H1 (cell line): ENCODE measurements around the gene SEMA3E.

ENCODE experiments used
- JUN ChIP-seq: IDR thresholded peaks from 2 replicates; pipeline ENCODE4 v1.6.1; 2011; ENCODE audit warnings: low read depth, mild to moderate bottlenecking, improper control_type of control experiment, low read length
- POLR2A ChIP-seq, 2 experiments: IDR thresholded peaks; 1 replicate in 1 of 2; 2 replicates in 1 of 2; pipeline ENCODE4 v1.6.1; 2011; ENCODE audit warnings: low read depth in 2 of 2, low read length in 2 of 2, mild to moderate bottlenecking in 2 of 2; ENCODE audit errors: control extremely low read depth in 1 of 2
- RBBP5 ChIP-seq: IDR thresholded peaks from 2 replicates; pipeline ENCODE4 v1.7.1; 2012; ENCODE audit warnings: low read depth, mild to moderate bottlenecking, inconsistent platforms, low read length, moderate library complexity, borderline replicate concordance
- YY1 ChIP-seq: IDR thresholded peaks from 2 replicates; pipeline ENCODE4 v1.6.1; 2011; ENCODE audit warnings: low read depth, mild to moderate bottlenecking, low read length
- ZNF274 ChIP-seq: IDR thresholded peaks from 2 replicates; pipeline ENCODE4 v1.7.0; 2012; ENCODE audit warnings: low read length, borderline replicate concordance; ENCODE audit errors: extremely low read depth
- TF ChIP-seq, protein P1 (sequence below), 3 experiments: IDR thresholded peaks; 1 replicate in 2 of 3; 2 replicates in 1 of 3; pipeline versions ENCODE4 v1.5.1 to v1.6.1; 2011; ENCODE audit warnings: low read length in 3 of 3, mild to moderate bottlenecking in 3 of 3, inconsistent platforms in 2 of 3, low read depth in 1 of 3, moderate library complexity in 1 of 3; ENCODE audit not compliant: insufficient read depth in 1 of 3; ENCODE audit errors: control extremely low read depth in 1 of 3

DNA sequence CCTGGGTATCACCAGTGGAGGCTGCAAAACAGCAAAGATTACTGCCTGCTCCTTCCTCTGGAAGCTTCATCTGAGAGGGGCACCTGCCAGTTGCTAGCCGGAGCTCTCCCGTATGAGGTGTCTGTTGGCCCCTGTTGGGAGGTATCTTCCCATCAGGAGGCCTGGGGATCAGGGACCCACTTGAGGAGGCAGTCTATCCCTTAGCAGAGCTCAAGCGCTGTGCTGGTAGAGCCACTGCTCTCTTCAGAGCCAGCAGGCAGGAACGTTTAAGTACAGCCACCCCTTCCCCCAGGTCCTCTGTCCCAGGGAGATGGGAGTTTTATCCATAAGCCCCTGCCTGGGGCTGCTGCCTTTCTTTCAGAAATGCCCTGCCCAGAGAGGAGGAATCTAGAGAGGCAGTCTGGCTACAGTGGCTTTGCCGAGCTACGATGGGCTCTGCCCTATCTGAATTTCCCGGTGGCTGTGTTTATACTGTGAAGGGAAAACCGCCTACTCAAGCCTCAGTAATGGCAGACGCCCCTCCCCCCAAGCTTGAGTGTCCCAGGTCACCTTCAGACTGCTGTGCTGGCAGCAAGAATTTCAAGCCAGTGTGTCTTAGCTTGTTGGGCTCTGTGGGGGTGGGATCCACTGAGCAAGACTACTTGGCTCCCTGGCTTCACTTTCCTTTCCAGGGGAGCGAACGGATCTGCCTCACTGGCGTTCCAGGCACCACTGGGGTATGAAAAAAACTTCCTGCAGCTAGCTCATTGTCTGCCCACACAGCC lies 19.6 kb downstream of the SEMA3E start:
- peak; percentile 55; the same call in 1 of the 2 replicates for TF ChIP-seq YY1
- no peak for TF ChIP-seq JUN
- no peak for TF ChIP-seq ZNF274
- TF ChIP-seq, protein P1, sequence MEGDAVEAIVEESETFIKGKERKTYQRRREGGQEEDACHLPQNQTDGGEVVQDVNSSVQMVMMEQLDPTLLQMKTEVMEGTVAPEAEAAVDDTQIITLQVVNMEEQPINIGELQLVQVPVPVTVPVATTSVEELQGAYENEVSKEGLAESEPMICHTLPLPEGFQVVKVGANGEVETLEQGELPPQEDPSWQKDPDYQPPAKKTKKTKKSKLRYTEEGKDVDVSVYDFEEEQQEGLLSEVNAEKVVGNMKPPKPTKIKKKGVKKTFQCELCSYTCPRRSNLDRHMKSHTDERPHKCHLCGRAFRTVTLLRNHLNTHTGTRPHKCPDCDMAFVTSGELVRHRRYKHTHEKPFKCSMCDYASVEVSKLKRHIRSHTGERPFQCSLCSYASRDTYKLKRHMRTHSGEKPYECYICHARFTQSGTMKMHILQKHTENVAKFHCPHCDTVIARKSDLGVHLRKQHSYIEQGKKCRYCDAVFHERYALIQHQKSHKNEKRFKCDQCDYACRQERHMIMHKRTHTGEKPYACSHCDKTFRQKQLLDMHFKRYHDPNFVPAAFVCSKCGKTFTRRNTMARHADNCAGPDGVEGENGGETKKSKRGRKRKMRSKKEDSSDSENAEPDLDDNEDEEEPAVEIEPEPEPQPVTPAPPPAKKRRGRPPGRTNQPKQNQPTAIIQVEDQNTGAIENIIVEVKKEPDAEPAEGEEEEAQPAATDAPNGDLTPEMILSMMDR (IDR thresholded peaks at IDR 0.05; ENCODE audit: control extremely low read depth in 1 of 3, insufficient read depth in 1 of 3, low read depth in 1 of 3, low read length in 3 of 3), result no peak
- no peak for TF ChIP-seq POLR2A (IDR thresholded peaks at IDR 0.05; ENCODE audit: control extremely low read depth in 1 of 2, low read depth in 2 of 2, low read length in 2 of 2)
- no peak; the same call in 1 of the 2 replicates for TF ChIP-seq RBBP5
